IMR-90 (cell line): ENCODE data around the gene CRTAC1. TPM values are rescaled to one million over a fixed set of nuclear protein-coding genes. Genes with fewer than 3 reads are reported as not detected.

ENCODE experiments used
- ATAC-seq: fragments of 200-7000 bp; cut with Tn5 transposase; 2 replicates; pipeline ENCODE4 v1.9.1; 2020; ENCODE audit warnings: low read depth, mild to moderate bottlenecking, moderate library complexity
- BruUV-seq: library from RNA; stranded (reverse); fragments of 400-500 nt; replicated peaks from 2 replicates; lab custom pipeline; 2021; lab: Mats Ljungman, UMichigan
- CTCF ChIA-PET: fragments of 300-600 bp; formaldehyde crosslinking; extraction: SDS; loops from one replicate; lab custom pipeline; 2021; ENCODE audit warnings: antibody characterized with exemption; lab: Yijun Ruan, JAX
- POLR2A ChIA-PET: fragments of 300-600 bp; sonication (Branson Sonifier 250); formaldehyde crosslinking; loops from one replicate; lab custom pipeline; 2022; ENCODE audit warnings: antibody characterized with exemption; ENCODE audit not compliant: unreplicated experiment; lab: Charles Lee
- DNase-seq: peaks from one replicate; pipeline ENCODE4 v3.0.0; 2013
- H2AFZ ChIP-seq: replicated peaks from 2 replicates; pipeline ENCODE3; 2013; ENCODE audit warnings: low read length, mild to moderate bottlenecking; ENCODE audit not compliant: poor library complexity
- H2AK5ac ChIP-seq: 2 replicates; pipeline ENCODE4 v1.6.1; 2013; ENCODE audit warnings: low read depth, low read length, inconsistent platforms
- H2AK9ac ChIP-seq: replicated peaks from 2 replicates; pipeline ENCODE3; 2013; ENCODE audit warnings: mild to moderate bottlenecking, low read depth, low read length, moderate library complexity; ENCODE audit not compliant: poor library complexity
- H2BK120ac ChIP-seq: 2 replicates; pipeline ENCODE4 v1.6.1; 2013; ENCODE audit warnings: low read depth, low read length, inconsistent platforms
- H2BK15ac ChIP-seq: 3 replicates; pipeline ENCODE4 v1.6.1; 2013; ENCODE audit warnings: low read depth, low read length, inconsistent platforms
- H2BK20ac ChIP-seq: 2 replicates; pipeline ENCODE4 v1.6.1; 2013; ENCODE audit warnings: low read depth, mild to moderate bottlenecking, inconsistent platforms, low read length, moderate library complexity
- H2BK5ac ChIP-seq: 2 replicates; pipeline ENCODE4 v1.6.1; 2013; ENCODE audit warnings: mild to moderate bottlenecking, low read depth, low read length, inconsistent platforms; ENCODE audit not compliant: poor library complexity, severe bottlenecking
- H3K14ac ChIP-seq: replicated peaks from 2 replicates; pipeline ENCODE4 v1.6.1; 2013; ENCODE audit warnings: low read depth, low read length, inconsistent platforms
- H3K18ac ChIP-seq: 2 replicates; pipeline ENCODE4 v1.6.1; 2013; ENCODE audit warnings: low read depth, low read length, control low read depth
- H3K23ac ChIP-seq: 2 replicates; pipeline ENCODE4 v1.6.1; 2013; ENCODE audit warnings: low read depth, low read length, inconsistent platforms
- H3K27ac ChIP-seq: 2 replicates; pipeline ENCODE4 v1.5.1; 2013; ENCODE audit warnings: mild to moderate bottlenecking, control low read depth, low read length; ENCODE audit not compliant: insufficient read depth
- H3K27me3 ChIP-seq: 2 replicates; pipeline ENCODE4 v1.6.1; 2013; ENCODE audit warnings: low read length; ENCODE audit not compliant: control insufficient read depth, insufficient read depth
- H3K36me3 ChIP-seq: 2 replicates; pipeline ENCODE4 v1.6.1; 2013; ENCODE audit warnings: low read length, mixed read lengths; ENCODE audit not compliant: control insufficient read depth, insufficient read depth
- H3K4ac ChIP-seq: 2 replicates; pipeline ENCODE4 v1.6.1; 2013; ENCODE audit warnings: low read depth, low read length, inconsistent platforms
- H3K4me1 ChIP-seq: 2 replicates; pipeline ENCODE4 v1.6.1; 2013; ENCODE audit warnings: low read length, mixed read lengths; ENCODE audit not compliant: control insufficient read depth, insufficient read depth
- H3K4me2 ChIP-seq: 2 replicates; pipeline ENCODE4 v1.6.1; 2013; ENCODE audit warnings: low read depth, mild to moderate bottlenecking, control low read depth, low read length, moderate library complexity
- H3K4me3 ChIP-seq: 2 replicates; pipeline ENCODE4 v1.5.1; 2013; ENCODE audit warnings: low read depth, mild to moderate bottlenecking, control low read depth, low read length, moderate library complexity; ENCODE audit not compliant: insufficient read depth
- H3K56ac ChIP-seq: 2 replicates; pipeline ENCODE4 v1.6.1; 2013; ENCODE audit warnings: low read length, inconsistent platforms; ENCODE audit not compliant: insufficient read depth; ENCODE audit errors: extremely low read depth
- H3K79me1 ChIP-seq, 2 experiments: 2 replicates each; pipeline ENCODE4 v1.6.1; 2013; ENCODE audit warnings: low read length in 2 of 2, inconsistent platforms in 1 of 2, low read depth in 1 of 2
- H3K9ac ChIP-seq: 2 replicates; pipeline ENCODE4 v1.6.1; 2013; ENCODE audit warnings: low read depth, low read length, control low read depth
- H3K9me1 ChIP-seq: 2 replicates; pipeline ENCODE4 v1.6.1; 2013; ENCODE audit warnings: low read length, inconsistent platforms; ENCODE audit not compliant: insufficient read depth
- H3K9me3 ChIP-seq: 2 replicates; pipeline ENCODE4 v1.6.1; 2013; ENCODE audit warnings: low read length; ENCODE audit not compliant: control insufficient read depth, insufficient read depth
- H4K20me1 ChIP-seq: 2 replicates; pipeline ENCODE4 v1.6.1; 2013; ENCODE audit warnings: low read length, inconsistent platforms; ENCODE audit not compliant: insufficient read depth
- H4K5ac ChIP-seq: 2 replicates; pipeline ENCODE4 v1.6.1; 2013; ENCODE audit warnings: mild to moderate bottlenecking, low read depth, low read length, control low read depth
- H4K8ac ChIP-seq, 2 experiments: 2 replicates each; pipeline ENCODE4 v1.6.1; 2013; ENCODE audit warnings: low read depth in 2 of 2, low read length in 2 of 2, control low read depth in 1 of 2, inconsistent platforms in 1 of 2
- H4K91ac ChIP-seq: 2 replicates; pipeline ENCODE4 v1.6.1; 2013; ENCODE audit warnings: low read depth, low read length, inconsistent platforms; ENCODE audit not compliant: insufficient read depth
- CEBPB ChIP-seq: IDR thresholded peaks from 2 replicates; pipeline ENCODE4 v1.6.1; 2012; ENCODE audit warnings: low read depth, low read length, improper control_type of control experiment
- CHD1 ChIP-seq: IDR thresholded peaks from 2 replicates; pipeline ENCODE4 v1.6.1; 2012; ENCODE audit warnings: low read depth, low read length, improper control_type of control experiment
- FOS ChIP-seq: fragments of 150-350 bp; IDR thresholded peaks from 2 replicates; pipeline ENCODE4 v1.6.1; 2016; ENCODE audit warnings: low read depth, low read length
- MAFK ChIP-seq: IDR thresholded peaks from 2 replicates; pipeline ENCODE4 v1.6.1; 2012; ENCODE audit warnings: low read depth, low read length, improper control_type of control experiment
- MAZ ChIP-seq: IDR thresholded peaks from 2 replicates; pipeline ENCODE4 v1.6.1; 2012; ENCODE audit warnings: low read depth, mild to moderate bottlenecking, low read length, improper control_type of control experiment, moderate library complexity, borderline replicate concordance
- MXI1 ChIP-seq: IDR thresholded peaks from 2 replicates; pipeline ENCODE4 v1.6.1; 2012; ENCODE audit warnings: low read depth, mild to moderate bottlenecking, low read length, moderate library complexity, borderline replicate concordance
- NFE2L2 ChIP-seq: fragments of 150-350 bp; IDR thresholded peaks from 2 replicates; pipeline ENCODE4 v1.6.1; 2016; ENCODE audit warnings: low read depth, mild to moderate bottlenecking, low read length
- POLR2A ChIP-seq: IDR thresholded peaks from 2 replicates; pipeline ENCODE4 v1.6.1; 2012; ENCODE audit warnings: mild to moderate bottlenecking, low read depth, low read length
- RAD21 ChIP-seq: IDR thresholded peaks from 2 replicates; pipeline ENCODE4 v1.6.1; 2012; ENCODE audit warnings: low read length, improper control_type of control experiment
- RCOR1 ChIP-seq: IDR thresholded peaks from 2 replicates; pipeline ENCODE4 v1.6.1; 2012; ENCODE audit warnings: mild to moderate bottlenecking, low read length, improper control_type of control experiment; ENCODE audit not compliant: insufficient replicate concordance
- RFX5 ChIP-seq: IDR thresholded peaks from 2 replicates; pipeline ENCODE4 v1.8.0; 2012; ENCODE audit warnings: low read depth, mild to moderate bottlenecking, low read length, moderate library complexity
- SMC3 ChIP-seq: fragments of 150-350 bp; IDR thresholded peaks from 2 replicates; pipeline ENCODE4 v1.6.1; 2016; ENCODE audit warnings: low read depth, mild to moderate bottlenecking, antibody characterized with exemption, low read length, moderate library complexity
- WGBS, 2 experiments: methylation state at CpG; one replicate each; pipeline versions ENCODE4 v1.1.5 to v1.1.7; 2013; ENCODE audit warnings: missing lambda C conversion rate in 2 of 2; ENCODE audit not compliant: insufficient read length in 1 of 2; ENCODE audit errors: extremely low coverage in 2 of 2; 5-methylcytosine and 5-hydroxymethylcytosine counted together
- dilution Hi-C: fragments of 300-500 bp; cut with HindIII; formaldehyde crosslinking; loops from one replicate; pipeline ENCODE4 v1.14.3; 2018; ENCODE audit warnings: low sequenced_read_pairs; ENCODE audit not compliant: unreplicated experiment
- in situ Hi-C: fragments of 300-500 bp; cut with MboI; formaldehyde crosslinking; loops from 3 replicates; pipeline ENCODE4 v1.14.3; 2019; ENCODE audit warnings: low sequenced_read_pairs, inconsistent platforms, mixed read lengths
- intact Hi-C: fragments of 100-400 bp; cut with micrococcal nuclease; formaldehyde crosslinking; loops from 2 replicates; pipeline ENCODE4 v1.10.0; 2022
- polyA plus RNA-seq, 3 experiments: library from polyadenylated mRNA; depleted of rRNA; stranded (reverse); fragments of >200 nt; gene quantifications; 2 replicates each; pipeline ENCODE4 v1.2.3, GENCODE V29; 2012; ENCODE audit warnings: low replicate concordance in 1 of 3
- total RNA-seq: library from RNA; depleted of rRNA; stranded (reverse); fragments of >200 nt; gene quantifications from 2 replicates; pipeline ENCODE4 v1.2.3, GENCODE V29; 2012
- TF ChIP-seq, protein P1 (sequence below): fragments of 150-350 bp; IDR thresholded peaks from 2 replicates; pipeline ENCODE4 v1.6.1; 2016; ENCODE audit warnings: low read depth, mild to moderate bottlenecking, low read length, moderate library complexity, borderline replicate concordance
- TF ChIP-seq, protein P2 (sequence below): conservative IDR thresholded peaks from 2 replicates; pipeline ENCODE4 v1.5.1; 2012; ENCODE audit warnings: mild to moderate bottlenecking, low read depth, low read length, improper control_type of control experiment
- TF ChIP-seq, protein P3 (sequence below): fragments of 150-350 bp; IDR thresholded peaks from 2 replicates; pipeline ENCODE4 v1.6.1; 2017; ENCODE audit warnings: mild to moderate bottlenecking, antibody characterized with exemption, low read length, low read depth

The CRTAC1 gene
- total and polyA plus RNA-seq, 2 of the 4 experiments (the other 2 are of a cell fraction) = not detected

DNA sequence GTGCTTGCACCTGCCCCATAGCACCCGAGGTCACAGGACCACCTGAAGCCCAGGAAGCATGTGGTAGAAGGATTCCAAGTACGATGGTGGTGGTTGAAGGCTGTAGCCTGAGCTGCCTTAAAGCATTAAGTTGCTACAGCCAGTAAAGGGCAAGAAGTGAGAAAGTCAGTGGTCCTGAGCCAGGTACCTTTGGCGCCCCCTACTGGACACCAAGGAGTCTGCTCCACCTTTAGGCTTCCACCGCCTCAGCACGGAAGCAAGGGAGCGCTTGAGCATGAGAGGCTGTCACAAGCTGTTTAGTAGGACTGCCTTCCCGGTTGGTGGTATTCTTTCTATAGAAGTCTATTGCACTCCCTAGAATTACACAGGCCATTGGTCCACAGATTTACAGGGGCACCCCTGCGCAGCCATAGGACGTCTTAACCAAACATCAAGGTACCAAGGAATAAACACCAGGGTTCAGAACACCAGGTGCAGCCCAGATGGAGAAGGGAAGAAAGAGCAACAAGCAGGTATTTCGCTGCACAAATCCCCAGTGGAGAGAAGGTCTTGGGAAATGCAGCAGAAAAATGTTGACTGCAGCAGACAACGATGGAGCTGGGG lies 2.2 kb downstream of the CRTAC1 start:
- Histone ChIP-seq H4K8ac (no peak overlapping the region), H3K9ac (no peak overlapping the region), H3K4me1 (no peaks in the 10 kb centered on the region), H3K4me3 (no peak overlapping the region), H3K23ac (no peak overlapping the region), H3K36me3 (no peaks in the 10 kb centered on the region), H2BK120ac (no peak overlapping the region), H2BK5ac (no peak overlapping the region), H2AK9ac (no peak overlapping the region), H4K5ac (no peak overlapping the region), H3K18ac (no peak overlapping the region), H2AFZ (no peak overlapping the region), H3K14ac (no peak overlapping the region), H3K4me2 (no peak overlapping the region), H3K9me3 (no peaks in the 10 kb centered on the region), H3K27ac (no peak overlapping the region), H3K79me1 (no peaks in the 10 kb centered on the region), H3K4ac (no peak overlapping the region), H3K27me3 (peaks cover 62% of the 10 kb centered on the region), H3K9me1 (no peaks in the 10 kb centered on the region), H2AK5ac (no peak overlapping the region), H3K56ac (no peak overlapping the region), H2BK20ac (no peak overlapping the region), H2BK15ac (no peak overlapping the region), H4K91ac (no peak overlapping the region), H4K20me1 (no peaks in the 10 kb centered on the region)
- intact Hi-C loops = no loop called here
- TF ChIP-seq POLR2A (no peak), SMC3 (no peak), RCOR1 (no peak), FOS (no peak), RAD21 (peak; percentile 13), MAFK (no peak), CHD1 (no peak), NFE2L2 (no peak), MXI1 (no peak), CEBPB (no peak), MAZ (no peak), RFX5 (no peak)
- TF ChIP-seq, protein P1, sequence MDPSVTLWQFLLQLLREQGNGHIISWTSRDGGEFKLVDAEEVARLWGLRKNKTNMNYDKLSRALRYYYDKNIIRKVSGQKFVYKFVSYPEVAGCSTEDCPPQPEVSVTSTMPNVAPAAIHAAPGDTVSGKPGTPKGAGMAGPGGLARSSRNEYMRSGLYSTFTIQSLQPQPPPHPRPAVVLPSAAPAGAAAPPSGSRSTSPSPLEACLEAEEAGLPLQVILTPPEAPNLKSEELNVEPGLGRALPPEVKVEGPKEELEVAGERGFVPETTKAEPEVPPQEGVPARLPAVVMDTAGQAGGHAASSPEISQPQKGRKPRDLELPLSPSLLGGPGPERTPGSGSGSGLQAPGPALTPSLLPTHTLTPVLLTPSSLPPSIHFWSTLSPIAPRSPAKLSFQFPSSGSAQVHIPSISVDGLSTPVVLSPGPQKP = no peak
- TF ChIP-seq, protein P2, sequence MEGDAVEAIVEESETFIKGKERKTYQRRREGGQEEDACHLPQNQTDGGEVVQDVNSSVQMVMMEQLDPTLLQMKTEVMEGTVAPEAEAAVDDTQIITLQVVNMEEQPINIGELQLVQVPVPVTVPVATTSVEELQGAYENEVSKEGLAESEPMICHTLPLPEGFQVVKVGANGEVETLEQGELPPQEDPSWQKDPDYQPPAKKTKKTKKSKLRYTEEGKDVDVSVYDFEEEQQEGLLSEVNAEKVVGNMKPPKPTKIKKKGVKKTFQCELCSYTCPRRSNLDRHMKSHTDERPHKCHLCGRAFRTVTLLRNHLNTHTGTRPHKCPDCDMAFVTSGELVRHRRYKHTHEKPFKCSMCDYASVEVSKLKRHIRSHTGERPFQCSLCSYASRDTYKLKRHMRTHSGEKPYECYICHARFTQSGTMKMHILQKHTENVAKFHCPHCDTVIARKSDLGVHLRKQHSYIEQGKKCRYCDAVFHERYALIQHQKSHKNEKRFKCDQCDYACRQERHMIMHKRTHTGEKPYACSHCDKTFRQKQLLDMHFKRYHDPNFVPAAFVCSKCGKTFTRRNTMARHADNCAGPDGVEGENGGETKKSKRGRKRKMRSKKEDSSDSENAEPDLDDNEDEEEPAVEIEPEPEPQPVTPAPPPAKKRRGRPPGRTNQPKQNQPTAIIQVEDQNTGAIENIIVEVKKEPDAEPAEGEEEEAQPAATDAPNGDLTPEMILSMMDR = peak; percentile 41
- TF ChIP-seq, protein P3, sequence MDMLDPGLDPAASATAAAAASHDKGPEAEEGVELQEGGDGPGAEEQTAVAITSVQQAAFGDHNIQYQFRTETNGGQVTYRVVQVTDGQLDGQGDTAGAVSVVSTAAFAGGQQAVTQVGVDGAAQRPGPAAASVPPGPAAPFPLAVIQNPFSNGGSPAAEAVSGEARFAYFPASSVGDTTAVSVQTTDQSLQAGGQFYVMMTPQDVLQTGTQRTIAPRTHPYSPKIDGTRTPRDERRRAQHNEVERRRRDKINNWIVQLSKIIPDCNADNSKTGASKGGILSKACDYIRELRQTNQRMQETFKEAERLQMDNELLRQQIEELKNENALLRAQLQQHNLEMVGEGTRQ = no peak
- CTCF ChIA-PET = interaction anchor here (0.6 to 1.3 kb wide), 3 partner anchors 13 to 159 kb away, joined by 3 read pairs; no protein-coding TSS in a partner anchor
- in situ Hi-C loops = loop anchor here (25.0 kb wide), 1 partner anchor 241 kb away; no protein-coding TSS in a partner anchor
- no TSS peak for BruUV-seq
- ATAC-seq = no peak
- POLR2A ChIA-PET = no interaction called here
- no CpG with 5 or more reads among the region's 11 CpGs for WGBS, 2 experiments
- dilution Hi-C loops = no loop called here
- DNase-seq = peak; percentile 3
